ENCODE results near the gene ADRM1.

GRCh38 chr20:62327726-62328495 lies 25.1 kb downstream of the ADRM1 start:
- TF ChIP-seq CTCF (conservative IDR thresholded peaks at IDR 0.05; ENCODE audit: low read depth in 2 of 2) (peak in 1 of 2 experiments; percentile 21; a peak in 1 of 4 replicates), NANOG (IDR thresholded peaks at IDR 0.05; ENCODE audit: borderline replicate concordance) (no peak), POLR2AphosphoS5 (IDR thresholded peaks at IDR 0.05; ENCODE audit: low read depth) (no peak), REST (IDR thresholded peaks at IDR 0.05; ENCODE audit: unreplicated experiment) (no peak), STAT1 (IDR thresholded peaks at IDR 0.05; ENCODE audit: unreplicated experiment) (no peak)

Data from GM23338 (cell line).